Memory B cell (primary cell): Measurements from ENCODE around the gene CC2D2A.
"Not testable (repeated sequence)": the region's sequence is repeated elsewhere in the genome, so short reads cannot be mapped to it uniquely, and the experiment has no call there.

Source experiments
- ATAC-seq: fragments of 150-1000 bp; cut with Tn5 transposase; 2 replicates; pipeline ENCODE4 v1.10.0; 2021; ENCODE audit warnings: low read depth, mild to moderate bottlenecking, moderate library complexity
- DNase-seq, 2 donors: peaks; one replicate each; pipeline ENCODE4 v3.0.0; 2022; ENCODE audit warnings: low spot score in 2 of 2
- H3K27ac Mint-ChIP-seq: one replicate; pipeline ENCODE4 v1.8.0; 2022; ENCODE audit warnings: mild to moderate bottlenecking, moderate library complexity, mixed read lengths
- H3K27me3 Mint-ChIP-seq: one replicate; pipeline ENCODE4 v1.8.0; 2022; ENCODE audit warnings: mixed read lengths
- H3K36me3 Mint-ChIP-seq: one replicate; pipeline ENCODE4 v1.8.0; 2022; ENCODE audit warnings: mild to moderate bottlenecking, mixed read lengths
- H3K4me1 Mint-ChIP-seq: one replicate; pipeline ENCODE4 v1.8.0; 2022; ENCODE audit warnings: mixed read lengths
- H3K4me3 Mint-ChIP-seq: one replicate; pipeline ENCODE4 v1.8.0; 2022; ENCODE audit warnings: mild to moderate bottlenecking, moderate library complexity, mixed read lengths
- H3K9me3 Mint-ChIP-seq: one replicate; pipeline ENCODE4 v1.8.0; 2022; ENCODE audit warnings: mixed read lengths

CC2D2A gene

DNA sequence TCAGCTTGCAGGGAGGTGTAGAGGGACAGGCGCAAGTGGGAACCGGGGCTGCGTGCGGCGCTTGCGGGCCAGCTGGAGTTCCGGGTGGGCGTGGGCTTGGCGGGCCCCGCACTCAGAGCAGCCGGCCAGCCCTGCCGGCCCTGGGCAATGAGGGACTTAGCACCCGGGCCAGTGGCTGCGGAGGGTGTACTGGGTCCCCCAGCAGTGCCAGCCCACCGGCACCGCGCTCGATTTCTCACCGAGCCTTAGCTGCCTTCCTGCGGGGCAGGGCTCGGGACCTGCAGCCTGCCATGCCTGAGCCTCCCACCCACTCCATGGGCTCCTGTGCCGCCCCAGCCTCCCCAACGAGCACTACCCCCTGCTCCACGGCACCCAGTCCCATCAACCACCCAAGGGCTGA is 145.2 kb downstream of the CC2D2A start:
- DNase-seq, H3K4me3 Mint-ChIP-seq, H3K27me3 Mint-ChIP-seq, H3K9me3 Mint-ChIP-seq, ATAC-seq, H3K27ac Mint-ChIP-seq: not testable (repeated sequence)
- Mint-ChIP-seq H3K36me3 (peaks cover 45% of the 10 kb centered on the region), H3K4me1 (peaks cover 16% of the 10 kb centered on the region)

DNA sequence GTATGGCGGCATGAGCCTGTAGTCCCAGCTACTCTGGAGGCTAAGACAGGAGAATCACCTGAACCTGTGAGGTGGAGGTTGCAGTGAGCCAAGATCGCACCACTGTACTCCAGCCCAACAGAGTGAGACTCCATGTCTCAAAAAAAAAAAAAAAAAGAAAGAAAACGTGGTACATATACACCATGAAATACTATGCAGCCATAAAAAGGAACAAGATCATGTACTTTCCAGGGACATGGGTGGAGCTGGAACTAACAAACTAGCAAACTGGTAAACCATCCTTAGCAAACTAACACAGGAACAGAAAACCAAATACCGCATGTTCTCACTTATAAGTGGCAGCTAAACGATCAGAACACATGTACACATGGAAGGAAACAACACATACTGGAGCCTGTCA is 147.7 kb downstream of the CC2D2A start:
- peaks cover 11% of the 10 kb centered on the region for H3K9me3 Mint-ChIP-seq
- H3K4me1 Mint-ChIP-seq, result peaks cover 19% of the 10 kb centered on the region
- H3K4me3 Mint-ChIP-seq, DNase-seq, H3K27ac Mint-ChIP-seq, H3K27me3 Mint-ChIP-seq, ATAC-seq: not testable (repeated sequence)
- H3K36me3 Mint-ChIP-seq, result peaks cover 52% of the 10 kb centered on the region

DNA sequence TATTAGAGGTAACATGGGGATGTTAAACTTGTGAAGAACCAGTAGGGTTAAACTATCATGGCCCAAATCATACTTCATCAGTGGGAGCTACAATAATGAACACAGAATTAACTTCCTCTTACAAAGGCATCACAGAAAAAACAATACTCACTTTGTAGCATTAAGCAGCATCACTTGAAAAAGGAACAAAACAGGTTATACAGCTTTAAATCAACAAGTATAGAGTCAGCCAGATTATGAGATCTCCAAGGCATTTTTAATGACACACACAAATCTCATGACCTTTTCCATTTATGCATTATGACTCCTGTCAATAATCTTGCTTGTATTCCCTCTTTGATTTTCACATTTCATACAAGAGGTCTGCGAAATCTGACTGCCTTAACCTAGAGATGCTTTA is 167.1 kb downstream of the CC2D2A start:
- no peak overlapping the region for H3K4me3 Mint-ChIP-seq
- ATAC-seq (no peak), DNase-seq (no peak)
- H3K9me3 Mint-ChIP-seq, result no peaks in the 10 kb centered on the region
- H3K27me3 Mint-ChIP-seq, result no peaks in the 10 kb centered on the region
- H3K4me1 Mint-ChIP-seq, result peaks cover 4% of the 10 kb centered on the region
- no peak overlapping the region for H3K27ac Mint-ChIP-seq
- peaks cover 26% of the 10 kb centered on the region for H3K36me3 Mint-ChIP-seq

DNA sequence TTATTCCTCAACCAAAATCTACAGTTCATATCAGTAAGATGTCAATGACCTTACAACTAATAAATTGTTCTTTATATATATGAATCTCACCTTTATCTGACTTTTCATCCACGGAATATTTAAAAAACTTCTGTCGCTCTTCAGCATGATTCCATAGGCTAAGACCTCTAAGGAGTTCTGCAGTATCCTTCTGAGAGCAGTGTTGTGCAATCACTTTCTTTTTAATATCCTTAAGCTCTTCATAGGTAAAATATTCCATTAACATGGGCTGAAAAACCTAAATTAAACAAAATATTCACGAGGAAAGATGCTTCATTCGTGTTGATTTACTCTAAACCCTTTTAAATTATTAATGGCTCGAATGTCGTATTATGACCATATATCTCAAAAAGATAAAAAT is 168.7 kb downstream of the CC2D2A start:
- ATAC-seq (no peak), DNase-seq (no peak)
- Mint-ChIP-seq H3K36me3 (peaks cover 18% of the 10 kb centered on the region), H3K27me3 (no peaks in the 10 kb centered on the region), H3K4me3 (no peak overlapping the region), H3K9me3 (no peaks in the 10 kb centered on the region), H3K4me1 (peaks cover 4% of the 10 kb centered on the region), H3K27ac (no peak overlapping the region)

DNA sequence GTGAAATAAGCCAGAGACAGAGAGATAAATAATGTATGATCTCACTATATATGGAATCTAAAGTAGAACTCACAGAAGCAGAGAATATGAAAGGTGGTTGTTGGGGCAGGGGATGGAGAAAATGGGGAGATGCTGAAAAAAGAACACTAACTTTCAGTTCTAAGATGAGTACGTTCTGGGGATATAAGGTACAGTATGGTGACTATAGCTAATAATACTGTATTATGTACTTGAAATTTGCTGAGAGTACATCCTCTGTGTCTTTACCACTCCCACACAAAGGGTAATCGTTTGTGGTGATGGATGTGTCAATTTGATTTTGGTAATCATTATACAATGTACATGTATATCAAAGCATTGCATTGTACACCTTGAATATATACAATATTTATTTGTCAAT is 178.9 kb downstream of the CC2D2A start:
- no peak overlapping the region for H3K27ac Mint-ChIP-seq

DNA sequence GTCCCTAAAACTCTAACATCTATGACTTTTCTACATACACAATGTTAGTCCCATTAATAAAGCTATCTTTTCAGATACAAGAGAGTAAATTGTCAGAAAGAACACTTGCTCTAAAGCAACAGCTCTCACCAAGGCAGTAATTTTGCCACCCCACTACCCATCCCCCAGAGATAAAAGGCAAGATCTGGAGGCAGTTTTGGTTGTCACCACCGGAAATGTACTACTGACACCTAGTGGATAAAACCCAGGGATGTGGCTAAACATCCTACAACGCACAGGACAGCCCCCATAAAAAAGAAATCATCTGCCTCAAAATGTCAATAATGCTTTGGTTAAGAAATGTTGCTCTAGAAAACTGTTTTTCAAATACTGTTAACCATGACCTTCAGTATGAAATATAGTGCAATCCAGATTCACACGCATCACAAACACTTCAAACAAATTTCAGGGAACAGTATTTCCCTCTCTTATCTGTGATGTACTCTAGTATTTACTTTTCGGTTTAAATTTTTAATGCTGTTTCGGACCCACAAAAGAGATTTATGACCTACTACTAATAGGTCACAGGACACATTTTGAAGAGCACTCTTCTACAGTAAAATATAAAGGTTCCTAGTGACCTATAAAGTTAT is 180.3 kb downstream of the CC2D2A start:
- H3K4me1 Mint-ChIP-seq, result peaks cover 26% of the 10 kb centered on the region
- DNase-seq (peak; percentile 21 to 59), ATAC-seq (peak; percentile 77)
- no peaks in the 10 kb centered on the region for H3K9me3 Mint-ChIP-seq
- no peaks in the 10 kb centered on the region for H3K27me3 Mint-ChIP-seq
- peaks cover 2% of the 10 kb centered on the region for H3K36me3 Mint-ChIP-seq
- no peak overlapping the region for H3K27ac Mint-ChIP-seq
- H3K4me3 Mint-ChIP-seq, result no peak overlapping the region

More for the DNA sequence above, 178.9 kb downstream of the CC2D2A start:
- ATAC-seq, result no peak
- H3K4me1 Mint-ChIP-seq, result peaks cover 28% of the 10 kb centered on the region
- no peak overlapping the region for H3K4me3 Mint-ChIP-seq
- H3K36me3 Mint-ChIP-seq, result peaks cover 6% of the 10 kb centered on the region
- DNase-seq, result no peak
- no peaks in the 10 kb centered on the region for H3K27me3 Mint-ChIP-seq
- no peaks in the 10 kb centered on the region for H3K9me3 Mint-ChIP-seq
